NT2/D1 (cell line): Measurements from ENCODE around the gene C1orf35.

Experiments
- YY1 ChIP-seq: IDR thresholded peaks from 2 replicates; pipeline ENCODE4 v1.6.1; 2011; ENCODE audit not compliant: insufficient read length, insufficient read depth
- ZNF274 ChIP-seq: IDR thresholded peaks from 2 replicates; pipeline ENCODE4 v1.6.1; 2011; ENCODE audit warnings: mild to moderate bottlenecking, low read depth, low read length

- no peak for TF ChIP-seq ZNF274
- TF ChIP-seq YY1, result no peak
These were observed 12.5 kb downstream of the C1orf35 start for GRCh38 chr1:228090613-228091081.
